B cell (primary cell): Measurements from ENCODE around the gene OLFM3. TPM values are rescaled to one million over a fixed set of nuclear protein-coding genes. Genes with fewer than 3 reads are reported as not detected.

Source experiments
- ATAC-seq: fragments of 200-7000 bp; cut with Tn5 transposase; one replicate; pipeline ENCODE4 v1.10.0; 2021; ENCODE audit warnings: low read depth, mild to moderate bottlenecking, moderate number of reproducible peaks, moderate library complexity
- CTCF ChIA-PET: fragments of 350-600 bp; sonication (Branson Sonifier 250); formaldehyde crosslinking; loops from one replicate; lab custom pipeline; 2021; ENCODE audit warnings: antibody characterized with exemption, inconsistent platforms; lab: Charles Lee
- POLR2A ChIA-PET: fragments of 350-600 bp; sonication (Branson Sonifier 250); formaldehyde crosslinking; loops from one replicate; lab custom pipeline; 2021; ENCODE audit warnings: antibody characterized with exemption; lab: Charles Lee
- DNase-seq: peaks from one replicate; pipeline ENCODE4 v3.0.0; 2013
- H2AFZ ChIP-seq: 2 replicates; pipeline ENCODE4 v1.6.1; 2012; ENCODE audit warnings: mild to moderate bottlenecking, low read depth, low read length; ENCODE audit not compliant: insufficient read depth, poor library complexity, severe bottlenecking
- H3K27ac ChIP-seq, 2 donors: 1 replicate in 1 of 2; 2 replicates in 1 of 2; pipeline ENCODE4 v1.5.1; 2012 to 2013; ENCODE audit warnings: low read length in 2 of 2, mild to moderate bottlenecking in 2 of 2, moderate library complexity in 1 of 2
- H3K27me3 ChIP-seq, 4 experiments: fragments of 200-600 bp in 1 of 4; sonication (generic) in 1 of 4; replicated peaks in 1 of 4; 1 replicate in 2 of 4; 2 replicates in 2 of 4; pipeline versions ENCODE4 v1.6.1 to v1.7.0; 2013 to 2016; ENCODE audit warnings: low read length in 3 of 4, mild to moderate bottlenecking in 2 of 4, mixed read lengths in 1 of 4, moderate library complexity in 1 of 4; ENCODE audit not compliant: insufficient read depth in 4 of 4, control insufficient read depth in 3 of 4; ENCODE audit errors: control extremely low read depth in 1 of 4
- H3K36me3 ChIP-seq, 2 experiments: replicated peaks in 1 of 2; 1 replicate in 1 of 2; 2 replicates in 1 of 2; pipeline versions ENCODE4 v1.6.1 to v1.7.1; 2013; ENCODE audit warnings: low read length in 1 of 2; ENCODE audit not compliant: insufficient read depth in 2 of 2, control insufficient read depth in 1 of 2; ENCODE audit errors: control extremely low read depth in 1 of 2, extremely low read depth in 1 of 2
- H3K4me1 ChIP-seq, 2 donors: fragments of 200-600 bp in 1 of 2; sonication (generic) in 1 of 2; 1 replicate in 1 of 2; 2 replicates in 1 of 2; pipeline versions ENCODE4 v1.5.1 to v1.6.1; 2013 to 2017; ENCODE audit warnings: low read length in 2 of 2; ENCODE audit not compliant: control insufficient read depth in 2 of 2, insufficient read depth in 2 of 2
- H3K4me2 ChIP-seq: replicated peaks from 2 replicates; pipeline ENCODE3; 2012; ENCODE audit warnings: mild to moderate bottlenecking, low read depth, low read length; ENCODE audit not compliant: poor library complexity, severe bottlenecking
- H3K4me3 ChIP-seq, 5 experiments: fragments of 200-600 bp in 1 of 5; sonication (generic) in 1 of 5; 1 replicate in 3 of 5; 2 replicates in 2 of 5; pipeline versions ENCODE4 v1.5.1 to v1.7.0; 2011 to 2016; ENCODE audit warnings: low read length in 4 of 5, mild to moderate bottlenecking in 4 of 5, low read depth in 2 of 5, control low read depth in 1 of 5, moderate library complexity in 1 of 5; ENCODE audit not compliant: insufficient read depth in 1 of 5; ENCODE audit errors: control extremely low read depth in 1 of 5, extremely low read depth in 1 of 5
- H3K79me2 ChIP-seq: fragments of 200-600 bp; sonication (generic); one replicate; pipeline ENCODE4 v1.6.0; 2016; ENCODE audit warnings: low read length; ENCODE audit not compliant: control insufficient read depth, insufficient read depth
- H3K9ac ChIP-seq: fragments of 200-600 bp; sonication (generic); 2 replicates; pipeline ENCODE4 v1.6.1; 2017; ENCODE audit warnings: mild to moderate bottlenecking, low read length, moderate library complexity
- H3K9me3 ChIP-seq, 3 donors: one replicate each; pipeline versions ENCODE4 v1.6.1 to v1.7.1; 2013; ENCODE audit warnings: low read length in 2 of 3; ENCODE audit not compliant: control insufficient read depth in 2 of 3, insufficient read depth in 1 of 3; ENCODE audit errors: control extremely low read depth in 1 of 3
- H4K20me1 ChIP-seq: 2 replicates; pipeline ENCODE4 v1.6.0; 2012; ENCODE audit warnings: mild to moderate bottlenecking, low read length; ENCODE audit not compliant: insufficient read depth, control insufficient read depth, poor library complexity, severe bottlenecking
- H3K27ac Mint-ChIP-seq: one replicate; pipeline ENCODE4 v1.8.0; 2021; ENCODE audit warnings: mixed read lengths
- H3K27me3 Mint-ChIP-seq: one replicate; pipeline ENCODE4 v1.8.0; 2021; ENCODE audit warnings: mixed read lengths
- H3K4me1 Mint-ChIP-seq: one replicate; pipeline ENCODE4 v1.8.0; 2021; ENCODE audit warnings: mixed read lengths
- H3K4me3 Mint-ChIP-seq: one replicate; pipeline ENCODE4 v1.8.0; 2021; ENCODE audit warnings: mixed read lengths
- H3K9me3 Mint-ChIP-seq: one replicate; pipeline ENCODE4 v1.8.0; 2022; ENCODE audit warnings: mixed read lengths; ENCODE audit not compliant: insufficient read depth
- CTCF ChIP-seq: fragments of 200-600 bp; IDR thresholded peaks from one replicate; pipeline ENCODE4 v1.8.0; 2022; ENCODE audit warnings: antibody characterized with exemption, mild to moderate bottlenecking
- EZH2 ChIP-seq: IDR thresholded peaks from 2 replicates; pipeline ENCODE4 v1.6.1; 2012; ENCODE audit warnings: borderline replicate concordance, low read depth, mild to moderate bottlenecking, moderate library complexity, low read length; ENCODE audit not compliant: insufficient read depth, poor library complexity, severe bottlenecking
- WGBS: methylation state at CpG from one replicate; pipeline ENCODE4 v1.1.5; 2013; ENCODE audit warnings: missing lambda C conversion rate; ENCODE audit not compliant: insufficient coverage; 5-methylcytosine and 5-hydroxymethylcytosine counted together
- intact Hi-C: fragments of 100-400 bp; cut with micrococcal nuclease; formaldehyde crosslinking; loops from one replicate; pipeline ENCODE4 v1.10.0; 2022
- polyA plus RNA-seq: library from polyadenylated mRNA; depleted of rRNA; stranded (reverse); fragments of >200 nt; gene quantifications from 2 replicates; pipeline ENCODE4 v1.2.3, GENCODE V29; 2012
- total RNA-seq, 2 donors: library from RNA; stranded (reverse); fragments of 120-200 nt in 1 of 2; gene quantifications; 1 replicate in 1 of 2; 2 replicates in 1 of 2; pipeline versions ENCODE4 v1.2.3 to v1.2.4, GENCODE V29; 2013 to 2022

OLFM3 gene
- total and polyA plus RNA-seq, 2 donors (not counting 1 experiment from before 2014, with no cell fraction given), result not detected

DNA sequence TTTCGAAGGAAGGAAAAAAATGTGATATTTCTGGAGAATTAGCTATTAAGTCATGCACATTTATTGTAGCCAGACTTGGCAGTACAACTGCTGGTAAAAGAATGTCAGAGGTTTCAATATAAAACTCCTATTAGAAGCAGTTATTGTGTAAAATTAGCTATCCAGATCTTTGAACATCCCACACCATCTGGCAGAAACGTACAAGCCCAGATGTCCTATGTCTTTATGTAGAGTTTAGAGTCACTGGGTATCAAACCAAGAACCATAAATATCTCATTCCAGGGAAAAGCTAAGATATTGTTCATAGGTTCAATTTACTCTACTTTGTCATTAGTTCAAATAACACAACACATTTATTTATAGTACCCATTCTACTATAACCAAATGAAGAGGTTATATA, 31.4 kb downstream of the OLFM3 start:
- Mint-ChIP-seq H3K4me1 (no peaks in the 10 kb centered on the region), H3K4me3 (no peak overlapping the region), H3K27ac (no peak overlapping the region), H3K27me3 (no peaks in the 10 kb centered on the region), H3K9me3 (no peaks in the 10 kb centered on the region)
- H3K27ac ChIP-seq, result no peak overlapping the region
- no peak overlapping the region for H3K4me2 ChIP-seq
- H3K36me3 ChIP-seq, result no peaks in the 10 kb centered on the region
- H3K4me3 ChIP-seq, result no peak overlapping the region
- no peak overlapping the region for H2AFZ ChIP-seq
- H3K9me3 ChIP-seq, result no peaks in the 10 kb centered on the region
- H3K4me1 ChIP-seq, result no peaks in the 10 kb centered on the region
- no CpG with 5 or more reads among the region's 2 CpGs for WGBS
- TF ChIP-seq CTCF, result no peak
- no peak for TF ChIP-seq EZH2
- intact Hi-C loops, result no loop called here
- H3K9ac ChIP-seq, result no peak overlapping the region
- H4K20me1 ChIP-seq, result no peaks in the 10 kb centered on the region
- no peak for ATAC-seq
- H3K79me2 ChIP-seq, result no peaks in the 10 kb centered on the region
- no peaks in the 10 kb centered on the region for H3K27me3 ChIP-seq
- DNase-seq, result no peak
- ChIA-PET CTCF (no interaction called here), POLR2A (no interaction called here)

DNA sequence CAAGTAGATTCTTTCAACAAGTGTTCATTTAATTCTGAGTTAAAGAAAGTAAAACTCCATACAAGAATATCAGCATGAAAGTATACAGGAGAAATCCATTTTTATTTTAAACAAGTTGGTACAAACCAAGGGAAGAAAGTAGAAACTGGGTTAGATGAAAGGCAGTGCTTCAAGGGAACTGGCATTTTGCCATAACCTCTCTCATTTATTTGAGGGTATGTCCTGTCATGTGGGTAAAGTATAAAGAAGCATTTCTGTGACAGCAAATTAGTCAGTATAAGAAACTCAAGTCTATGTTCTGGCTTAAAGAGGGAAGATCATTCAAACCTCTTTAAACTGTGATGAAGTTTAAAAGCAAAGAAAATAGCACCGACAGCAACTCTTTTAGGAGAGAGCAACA, 32.0 kb downstream of the OLFM3 start:
- H2AFZ ChIP-seq, result no peak overlapping the region
- Mint-ChIP-seq H3K27me3 (no peaks in the 10 kb centered on the region), H3K4me3 (no peak overlapping the region), H3K27ac (no peak overlapping the region), H3K9me3 (no peaks in the 10 kb centered on the region), H3K4me1 (no peaks in the 10 kb centered on the region)
- no peak for TF ChIP-seq CTCF
- no peak for TF ChIP-seq EZH2
- H3K4me1 ChIP-seq, result no peaks in the 10 kb centered on the region
- DNase-seq, result no peak
- whole genome bisulfite sequencing, result no CpG with 5 or more reads among the region's 1 CpG
- H3K9ac ChIP-seq, result no peak overlapping the region
- no peaks in the 10 kb centered on the region for H3K36me3 ChIP-seq
- H3K79me2 ChIP-seq, result no peaks in the 10 kb centered on the region
- CTCF ChIA-PET, result no interaction called here
- ATAC-seq, result no peak
- H3K4me3 ChIP-seq, result no peak overlapping the region
- POLR2A ChIA-PET, result no interaction called here
- H3K9me3 ChIP-seq, result no peaks in the 10 kb centered on the region
- no peaks in the 10 kb centered on the region for H3K27me3 ChIP-seq
- H3K4me2 ChIP-seq, result no peak overlapping the region
- no peaks in the 10 kb centered on the region for H4K20me1 ChIP-seq
- intact Hi-C loops, result no loop called here
- no peak overlapping the region for H3K27ac ChIP-seq
